OCI-LY7 (cell line): ENCODE measurements around the gene GSTA1. TPM values are rescaled to one million over a fixed set of nuclear protein-coding genes. Genes with fewer than 3 reads are reported as not detected.
"Not testable (repeated sequence)": the region's sequence is repeated elsewhere in the genome, so short reads cannot be mapped to it uniquely, and the experiment has no call there.

Experiments used
- BruUV-seq: library from RNA; stranded (reverse); fragments of 400-500 nt; replicated peaks from 2 replicates; lab custom pipeline; 2021; lab: Mats Ljungman, UMichigan
- CTCF ChIA-PET: fragments of 300-600 bp; sonication (Branson Sonifier 250); formaldehyde crosslinking; loops from one replicate; lab custom pipeline; 2022; ENCODE audit warnings: antibody characterized with exemption; ENCODE audit not compliant: unreplicated experiment; lab: Charles Lee
- POLR2A ChIA-PET: fragments of 300-600 bp; sonication (Branson Sonifier 250); formaldehyde crosslinking; loops from one replicate; lab custom pipeline; 2022; ENCODE audit warnings: antibody characterized with exemption; lab: Charles Lee
- DNase-seq: peaks from one replicate; pipeline ENCODE4 v3.0.0-alpha.2; 2015; ENCODE audit warnings: low spot score
- H2AFZ ChIP-seq: fragments of 200-600 bp; sonication (generic), shearing (Covaris generic); 2 replicates; pipeline ENCODE4 v1.6.1; 2014; ENCODE audit warnings: mild to moderate bottlenecking, antibody characterized with exemption, low read length, moderate library complexity
- H3K27ac ChIP-seq: fragments of 200-600 bp; sonication (generic); 2 replicates; pipeline ENCODE4 v1.5.1; 2014; ENCODE audit warnings: mixed run types, low read depth, mild to moderate bottlenecking, moderate library complexity, low read length, inconsistent platforms; ENCODE audit not compliant: poor library complexity, severe bottlenecking
- H3K36me3 ChIP-seq: fragments of 200-600 bp; sonication (generic); 2 replicates; pipeline ENCODE4 v1.6.1; 2014; ENCODE audit warnings: mild to moderate bottlenecking, antibody characterized with exemption, low read length, moderate library complexity, mixed read lengths; ENCODE audit not compliant: insufficient read depth
- H3K4me1 ChIP-seq: fragments of 200-600 bp; sonication (generic); 2 replicates; pipeline ENCODE4 v1.5.1; 2014; ENCODE audit warnings: mild to moderate bottlenecking, low read length; ENCODE audit not compliant: insufficient read depth, poor library complexity, severe bottlenecking
- H3K4me2 ChIP-seq: fragments of 200-600 bp; sonication (generic); 2 replicates; pipeline ENCODE4 v1.6.1; 2014; ENCODE audit warnings: mild to moderate bottlenecking, low read length
- H3K4me3 ChIP-seq: fragments of 200-600 bp; sonication (generic); 2 replicates; pipeline ENCODE4 v1.5.1; 2014; ENCODE audit warnings: mild to moderate bottlenecking, low read depth, low read length; ENCODE audit not compliant: poor library complexity, severe bottlenecking
- H3K79me2 ChIP-seq: fragments of 200-600 bp; sonication (generic); 2 replicates; pipeline ENCODE4 v1.6.1; 2016; ENCODE audit warnings: low read depth, mild to moderate bottlenecking, low read length, moderate library complexity, mixed read lengths; ENCODE audit not compliant: insufficient read depth
- H3K9me2 ChIP-seq: fragments of 200-600 bp; sonication (generic); 2 replicates; pipeline ENCODE4 v1.6.1; 2016; ENCODE audit warnings: mild to moderate bottlenecking, low read length, mixed read lengths; ENCODE audit not compliant: insufficient read depth
- H3K9me3 ChIP-seq: fragments of 200-600 bp; sonication (generic); 2 replicates; pipeline ENCODE4 v1.6.1; 2014; ENCODE audit warnings: mild to moderate bottlenecking, mixed run types, low read length, mixed read lengths
- H4K20me1 ChIP-seq: fragments of 200-600 bp; sonication (generic); 2 replicates; pipeline ENCODE4 v1.6.1; 2014; ENCODE audit warnings: mild to moderate bottlenecking, antibody characterized with exemption, low read length, moderate library complexity, mixed read lengths; ENCODE audit not compliant: insufficient read depth
- CTCF ChIP-seq: fragments of 200-600 bp; sonication (generic); conservative IDR thresholded peaks from 2 replicates; pipeline ENCODE4 v1.5.1; 2014; ENCODE audit warnings: mild to moderate bottlenecking, antibody characterized with exemption, low read length, moderate library complexity, mixed read lengths
- EZH2phosphoT487 ChIP-seq: fragments of 200-600 bp; sonication (generic); IDR thresholded peaks from 2 replicates; pipeline ENCODE4 v1.6.1; 2018; ENCODE audit warnings: low read depth, borderline replicate concordance, mild to moderate bottlenecking, mixed run types, antibody characterized with exemption, low read length, moderate library complexity, mixed read lengths
- intact Hi-C: fragments of 100-400 bp; cut with micrococcal nuclease; formaldehyde crosslinking; loops from one replicate; pipeline ENCODE4 v1.10.0; 2022; ENCODE audit not compliant: unreplicated experiment
- total RNA-seq, 2 experiments: library from RNA; depleted of rRNA in 1 of 2; stranded (reverse); fragments of >200 nt in 1 of 2; shearing (Covaris generic) in 1 of 2; gene quantifications; 2 replicates each; pipeline ENCODE4 v1.2.3, GENCODE V29; 2014 to 2022

Gene GSTA1
- total RNA-seq, 2 experiments from 2014 or later, result not detected

- intact Hi-C loops, H3K4me1 ChIP-seq, H3K36me3 ChIP-seq, H3K9me3 ChIP-seq, BruUV-seq, H3K79me2 ChIP-seq, H3K9me2 ChIP-seq, H3K27ac ChIP-seq, H3K4me3 ChIP-seq, H3K4me2 ChIP-seq, H4K20me1 ChIP-seq, H2AFZ ChIP-seq, DNase-seq, CTCF ChIA-PET: not testable (repeated sequence)
- POLR2A ChIA-PET, result interaction anchor here (0.6 kb wide), 1 partner anchor 946 kb away, joined by 6 read pairs; no protein-coding TSS in a partner anchor
- TF ChIP-seq CTCF, result 0 out of 2 replicates have a peak, but pooled peaks have one; percentile 15
Measured at GRCh38 chr6:52763322-52763916, 40.2 kb downstream of the GSTA1 start, which contains the start of gene GSTA2. Gene GSTA2, minus strand, starts transcription at chr6:52763475. Its CDS starts 5,528 bp downstream, at chr6:52757947.

GRCh38 chr6:52761673-52762491, 41.7 kb downstream of the GSTA1 start:
- DNase-seq, POLR2A ChIA-PET, H3K9me2 ChIP-seq, BruUV-seq, H3K27ac ChIP-seq, intact Hi-C loops, H3K36me3 ChIP-seq, H3K4me1 ChIP-seq, CTCF ChIA-PET, H3K9me3 ChIP-seq, H4K20me1 ChIP-seq, H3K4me3 ChIP-seq, H2AFZ ChIP-seq, H3K4me2 ChIP-seq, H3K79me2 ChIP-seq: not testable (repeated sequence)

GRCh38 chr6:52760105-52760765, 43.4 kb downstream of the GSTA1 start:
- H3K27ac ChIP-seq, result no peak overlapping the region
- intact Hi-C loops, result no loop called here
- no peaks in the 10 kb centered on the region for H3K4me1 ChIP-seq
- CTCF ChIA-PET, result interaction anchor here (0.6 kb wide), 1 partner anchor 374 kb away, joined by 3 read pairs; no protein-coding TSS in a partner anchor
- POLR2A ChIA-PET, result no interaction called here
- H3K9me3 ChIP-seq, result no peaks in the 10 kb centered on the region
- no peak for DNase-seq
- no peaks in the 10 kb centered on the region for H3K79me2 ChIP-seq
- no peaks in the 10 kb centered on the region for H3K9me2 ChIP-seq
- no TSS peak for BruUV-seq
- no peaks in the 10 kb centered on the region for H3K36me3 ChIP-seq
- no peaks in the 10 kb centered on the region for H4K20me1 ChIP-seq
- no peak overlapping the region for H2AFZ ChIP-seq
- H3K4me2 ChIP-seq, result no peak overlapping the region
- no peak overlapping the region for H3K4me3 ChIP-seq
- TF ChIP-seq EZH2phosphoT487, result no peak
